Gastrocnemius medialis (tissue), 4 donors: ENCODE results near the gene SPTBN1. TPM values are rescaled to one million over a fixed set of nuclear protein-coding genes. Genes with fewer than 3 reads are reported as not detected.

ENCODE experiments used
- ATAC-seq, 2 donors: fragments of 150-250 bp; one replicate each; pipeline ENCODE4 v1.9.1; 2016
- DNase-seq, 2 donors: peaks; one replicate each; pipeline ENCODE4 v3.0.0-alpha.2; 2019
- H3K27ac ChIP-seq, 4 donors: fragments of 200-600 bp; sonication (generic); 1 replicate in 1 of 4; 2 replicates in 3 of 4; pipeline ENCODE4 v1.5.1; 2016 to 2018; ENCODE audit warnings: mild to moderate bottlenecking in 2 of 4, moderate library complexity in 1 of 4
- H3K27me3 ChIP-seq, 3 donors: fragments of 200-600 bp; sonication (generic) in 2 of 3; 1 replicate in 1 of 3; 2 replicates in 2 of 3; pipeline versions ENCODE4 v1.5.1 to v1.6.0; 2016 to 2019; ENCODE audit warnings: mild to moderate bottlenecking in 1 of 3, moderate library complexity in 1 of 3
- H3K36me3 ChIP-seq, 2 donors: fragments of 200-600 bp; sonication (generic) in 1 of 2; one replicate each; pipeline ENCODE4 v1.5.1; 2017 to 2018
- H3K4me1 ChIP-seq, 2 donors: fragments of 200-600 bp; sonication (generic) in 1 of 2; one replicate each; pipeline ENCODE4 v1.5.1; 2016 to 2017; ENCODE audit warnings: mild to moderate bottlenecking in 2 of 2
- H3K4me3 ChIP-seq, 4 donors: fragments of 200-600 bp; sonication (generic) in 3 of 4; 1 replicate in 1 of 4; 2 replicates in 3 of 4; pipeline ENCODE4 v1.5.1; 2016 to 2019; ENCODE audit warnings: mild to moderate bottlenecking in 2 of 4
- H3K9me3 ChIP-seq, 3 donors: fragments of 200-600 bp; sonication (generic) in 2 of 3; 1 replicate in 1 of 3; 2 replicates in 2 of 3; pipeline ENCODE4 v1.5.1; 2016 to 2019
- POLR2A ChIP-seq, 2 donors: fragments of 450-650 bp; IDR thresholded peaks; one replicate each; pipeline ENCODE4 v1.6.1; 2017; ENCODE audit warnings: antibody characterized with exemption in 2 of 2, mild to moderate bottlenecking in 2 of 2, moderate library complexity in 2 of 2
- in situ Hi-C, 4 donors: fragments of 200-750 bp; cut with MboI; loops; one replicate each; pipeline versions ENCODE4 v1.15.0 to v1.8.0; 2017; ENCODE audit warnings: low sequenced_read_pairs in 4 of 4
- intact Hi-C: fragments of 100-400 bp; cut with DNase I; formaldehyde crosslinking; loops from one replicate; pipeline ENCODE4 v1.15.1; 2023; ENCODE audit warnings: low total_unique reads
- total RNA-seq, 4 donors: library from RNA; depleted of rRNA; stranded (reverse); fragments of >200 nt; gene quantifications; one replicate each; pipeline versions ENCODE4 v1.1.0 to v1.2.3, GENCODE V29; 2016
- TF ChIP-seq, protein P1 (sequence below), 5 experiments: fragments of 450-650 bp in 3 of 5; fragments of 200-600 bp in 2 of 5; sonication (generic) in 2 of 5; IDR thresholded peaks in 4 of 5; conservative IDR thresholded peaks in 1 of 5; 1 replicate in 4 of 5; 2 replicates in 1 of 5; pipeline ENCODE4 v1.5.1; 2016 to 2019; ENCODE audit warnings: antibody characterized with exemption in 5 of 5, mild to moderate bottlenecking in 3 of 5, moderate library complexity in 3 of 5

The SPTBN1 gene
- total RNA-seq, 4 donors from 2014 or later, result 107 to 191 (median 119) TPM

DNA sequence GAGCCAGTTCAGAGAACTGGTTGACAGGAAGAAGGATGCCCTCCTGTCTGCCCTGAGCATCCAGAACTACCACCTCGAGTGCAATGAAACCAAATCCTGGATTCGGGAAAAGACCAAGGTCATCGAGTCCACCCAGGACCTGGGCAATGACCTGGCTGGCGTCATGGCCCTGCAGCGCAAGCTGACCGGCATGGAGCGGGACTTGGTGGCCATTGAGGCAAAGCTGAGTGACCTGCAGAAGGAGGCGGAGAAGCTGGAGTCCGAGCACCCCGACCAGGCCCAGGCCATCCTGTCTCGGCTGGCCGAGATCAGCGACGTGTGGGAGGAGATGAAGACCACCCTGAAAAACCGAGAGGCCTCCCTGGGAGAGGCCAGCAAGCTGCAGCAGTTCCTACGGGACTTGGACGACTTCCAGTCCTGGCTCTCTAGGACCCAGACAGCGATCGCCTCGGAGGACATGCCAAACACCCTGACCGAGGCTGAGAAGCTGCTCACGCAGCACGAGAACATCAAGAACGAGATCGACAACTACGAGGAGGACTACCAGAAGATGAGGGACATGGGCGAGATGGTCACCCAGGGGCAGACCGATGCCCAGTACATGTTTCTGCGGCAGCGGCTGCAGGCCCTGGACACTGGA is 174.9 kb downstream of the SPTBN1 start:
- Histone ChIP-seq H3K36me3 (peaks cover 0 to 69% of the 10 kb centered on the region in 2 donors), H3K4me1 (peaks cover 31 to 47% of the 10 kb centered on the region in 2 donors), H3K9me3 (no peaks in the 10 kb centered on the region), H3K27me3 (no peaks in the 10 kb centered on the region), H3K27ac (peak overlapping the region; percentile 59 to 82 (median 80)), H3K4me3 (no peak overlapping the region)
- intact Hi-C loops, result loop anchor here (10.0 kb wide), 1 partner anchor 106 kb away; no protein-coding TSS in a partner anchor
- in situ Hi-C loops, result no loop called here
- DNase-seq, result no peak
- no peak for TF ChIP-seq POLR2A (IDR thresholded peaks at IDR 0.05)
- TF ChIP-seq, protein P1, sequence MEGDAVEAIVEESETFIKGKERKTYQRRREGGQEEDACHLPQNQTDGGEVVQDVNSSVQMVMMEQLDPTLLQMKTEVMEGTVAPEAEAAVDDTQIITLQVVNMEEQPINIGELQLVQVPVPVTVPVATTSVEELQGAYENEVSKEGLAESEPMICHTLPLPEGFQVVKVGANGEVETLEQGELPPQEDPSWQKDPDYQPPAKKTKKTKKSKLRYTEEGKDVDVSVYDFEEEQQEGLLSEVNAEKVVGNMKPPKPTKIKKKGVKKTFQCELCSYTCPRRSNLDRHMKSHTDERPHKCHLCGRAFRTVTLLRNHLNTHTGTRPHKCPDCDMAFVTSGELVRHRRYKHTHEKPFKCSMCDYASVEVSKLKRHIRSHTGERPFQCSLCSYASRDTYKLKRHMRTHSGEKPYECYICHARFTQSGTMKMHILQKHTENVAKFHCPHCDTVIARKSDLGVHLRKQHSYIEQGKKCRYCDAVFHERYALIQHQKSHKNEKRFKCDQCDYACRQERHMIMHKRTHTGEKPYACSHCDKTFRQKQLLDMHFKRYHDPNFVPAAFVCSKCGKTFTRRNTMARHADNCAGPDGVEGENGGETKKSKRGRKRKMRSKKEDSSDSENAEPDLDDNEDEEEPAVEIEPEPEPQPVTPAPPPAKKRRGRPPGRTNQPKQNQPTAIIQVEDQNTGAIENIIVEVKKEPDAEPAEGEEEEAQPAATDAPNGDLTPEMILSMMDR (IDR thresholded peaks at IDR 0.05 in 4 of 5, conservative IDR thresholded peaks at IDR 0.05 in 1 of 5), result no peak
- no peak for ATAC-seq

DNA sequence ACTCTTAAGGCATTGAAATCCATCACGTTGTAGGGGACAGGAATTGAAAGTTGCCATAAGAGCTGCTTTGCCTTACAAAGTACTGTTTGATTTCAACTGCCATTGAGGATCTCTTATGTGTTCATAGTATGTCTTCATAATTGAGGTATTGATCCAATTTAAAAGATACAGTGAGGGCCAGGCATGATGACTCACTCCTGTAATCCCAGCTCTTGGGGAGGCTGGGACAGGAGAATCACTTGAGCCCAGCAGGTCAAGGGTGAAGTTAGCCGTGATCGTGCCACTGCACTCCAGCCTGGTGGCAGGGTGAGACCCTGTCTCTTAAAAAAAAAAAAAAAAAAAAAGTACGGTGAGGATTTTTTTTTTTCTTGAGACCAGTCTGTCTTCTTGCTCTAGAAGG is 175.6 kb downstream of the SPTBN1 start:
- Histone ChIP-seq H3K27me3 (no peaks in the 10 kb centered on the region), H3K4me3 (no peak overlapping the region), H3K36me3 (peaks cover 0 to 61% of the 10 kb centered on the region in 2 donors), H3K9me3 (no peaks in the 10 kb centered on the region), H3K27ac (peak overlapping the region; percentile 59 to 82 (median 80)), H3K4me1 (peaks cover 31 to 48% of the 10 kb centered on the region in 2 donors)
- intact Hi-C loops (loop anchor here (10.0 kb wide), 1 partner anchor 107 kb away; no protein-coding TSS in a partner anchor), in situ Hi-C loops (no loop called here)
- DNase-seq, result no peak
- TF ChIP-seq POLR2A (IDR thresholded peaks at IDR 0.05), result no peak
- TF ChIP-seq, protein P1 (IDR thresholded peaks at IDR 0.05 in 4 of 5, conservative IDR thresholded peaks at IDR 0.05 in 1 of 5), result no peak
- ATAC-seq, result no peak

DNA sequence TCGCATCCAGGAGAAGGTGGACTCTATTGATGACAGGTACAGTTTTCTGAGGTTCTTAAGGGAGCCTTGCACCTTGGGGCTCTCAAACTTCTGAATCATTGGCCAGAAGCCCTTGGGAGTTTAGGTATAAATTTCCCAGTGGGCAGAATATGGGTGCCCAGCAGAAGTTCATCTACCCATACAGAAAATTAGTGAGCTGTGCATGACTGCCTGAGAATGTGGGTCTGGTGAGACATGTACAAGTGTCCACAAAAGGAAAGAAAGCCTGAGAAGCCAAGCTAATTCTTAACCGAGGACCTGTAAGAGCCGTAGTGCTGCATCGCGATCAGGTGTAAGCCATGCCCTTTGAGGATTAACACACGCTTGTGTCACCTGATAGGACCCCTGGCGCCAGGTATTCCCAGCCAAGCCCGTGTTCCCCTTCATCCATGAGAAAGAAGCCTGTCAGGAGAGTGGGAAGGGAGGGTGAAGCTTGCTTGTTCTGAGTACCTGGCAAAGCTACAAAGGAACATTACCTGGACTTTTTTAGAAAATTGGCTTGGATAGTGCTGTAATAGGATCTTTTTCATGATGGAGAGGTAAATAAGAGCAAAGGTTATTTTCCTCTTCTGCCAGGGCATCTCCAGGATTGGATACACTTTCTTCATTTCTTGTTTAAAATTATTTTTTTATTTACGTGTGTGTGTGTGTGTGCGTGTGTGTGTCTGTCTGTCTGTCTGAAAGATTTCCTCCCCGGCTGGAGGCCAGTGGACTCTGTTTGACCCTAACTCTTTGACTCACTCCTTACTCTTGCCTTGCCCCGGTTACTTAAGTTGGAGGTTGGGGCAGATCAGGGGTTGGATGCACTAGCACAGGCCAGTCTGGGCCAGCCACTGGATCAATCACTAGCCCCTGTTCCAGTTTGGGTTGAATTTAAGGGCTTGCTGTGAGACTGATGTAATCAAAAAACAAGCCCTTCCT is 176.9 kb downstream of the SPTBN1 start:
- Histone ChIP-seq H3K27ac (peak overlapping the region; percentile 77 to 82 (median 80)), H3K9me3 (no peaks in the 10 kb centered on the region), H3K36me3 (peaks cover 0 to 54% of the 10 kb centered on the region in 2 donors), H3K4me1 (peaks cover 31 to 48% of the 10 kb centered on the region in 2 donors), H3K4me3 (no peak overlapping the region), H3K27me3 (no peaks in the 10 kb centered on the region)
- DNase-seq, result no peak
- intact Hi-C loops (loop anchor here (10.0 kb wide), 1 partner anchor 108 kb away; no protein-coding TSS in a partner anchor), in situ Hi-C loops (no loop called here)
- no peak for ATAC-seq
- TF ChIP-seq, protein P1 (IDR thresholded peaks at IDR 0.05 in 4 of 5, conservative IDR thresholded peaks at IDR 0.05 in 1 of 5), result no peak
- TF ChIP-seq POLR2A (IDR thresholded peaks at IDR 0.05), result no peak

DNA sequence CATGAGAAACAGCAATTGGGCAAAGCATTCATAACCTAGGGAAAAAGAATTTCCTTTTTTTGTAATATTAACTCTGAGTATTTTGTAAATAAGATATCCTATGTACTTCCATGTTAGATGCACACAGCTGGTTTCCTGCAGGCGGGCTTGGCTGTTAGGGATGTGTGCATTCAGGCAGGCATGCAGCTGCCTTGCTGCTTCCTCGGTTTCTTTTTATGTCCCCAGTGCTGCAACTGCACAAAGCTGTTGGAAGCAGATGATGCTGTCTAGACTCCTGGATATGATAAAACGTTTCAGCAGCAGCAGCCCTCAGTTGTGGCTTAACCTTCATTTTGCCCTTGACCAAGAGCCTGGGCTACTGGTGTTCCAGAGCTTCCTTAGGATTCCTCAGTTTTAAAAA is 177.9 kb downstream of the SPTBN1 start:
- no peak for TF ChIP-seq POLR2A (IDR thresholded peaks at IDR 0.05)
- TF ChIP-seq, protein P1 (IDR thresholded peaks at IDR 0.05 in 4 of 5, conservative IDR thresholded peaks at IDR 0.05 in 1 of 5), result no peak
- no peaks in the 10 kb centered on the region for H3K27me3 ChIP-seq
- DNase-seq (no peak), ATAC-seq (no peak)
- in situ Hi-C loops, result no loop called here
- no peaks in the 10 kb centered on the region for H3K9me3 ChIP-seq
- intact Hi-C loops, result loop anchor here (10.0 kb wide), 1 partner anchor 109 kb away; no protein-coding TSS in a partner anchor
- peaks cover 31 to 56% of the 10 kb centered on the region in 2 donors for H3K4me1 ChIP-seq
- no peak overlapping the region for H3K4me3 ChIP-seq
- peaks cover 0 to 54% of the 10 kb centered on the region in 2 donors for H3K36me3 ChIP-seq
- H3K27ac ChIP-seq, result peak overlapping the region; percentile 77 to 82 (median 80)
